SK-N-SH treated with all-trans-retinoic acid at 6 μM for 48 hours (cell line): ENCODE measurements around the gene URI1.

Experiments
- ARNTL ChIP-seq: fragments of 450-650 bp; formaldehyde crosslinking; IDR thresholded peaks from 2 replicates; pipeline ENCODE4 v1.5.0; 2020; ENCODE audit warnings: low read depth, mild to moderate bottlenecking, moderate library complexity, borderline replicate concordance
- CSDC2 ChIP-seq: fragments of 250-450 bp; sonication (Bioruptor Pico); IDR thresholded peaks from 2 replicates; pipeline ENCODE4 v1.5.0; 2020; ENCODE audit warnings: mild to moderate bottlenecking, moderate library complexity
- ISL1 ChIP-seq: fragments of 250-450 bp; sonication (Bioruptor Pico); IDR thresholded peaks from 2 replicates; pipeline ENCODE4 v2.1.2; 2022; ENCODE audit warnings: mild to moderate bottlenecking, moderate library complexity
- POU6F1 ChIP-seq: fragments of 250-450 bp; sonication (Bioruptor Pico); IDR thresholded peaks from 2 replicates; pipeline ENCODE4 v1.8.0; 2021; ENCODE audit warnings: low read depth, mild to moderate bottlenecking, moderate library complexity, borderline replicate concordance
- RARB ChIP-seq: fragments of 250-450 bp; sonication (Bioruptor Pico); IDR thresholded peaks from 2 replicates; pipeline ENCODE4 v1.8.0; 2021; ENCODE audit warnings: mild to moderate bottlenecking, moderate library complexity
- SNAI2 ChIP-seq: fragments of 250-450 bp; sonication (Bioruptor Pico); IDR thresholded peaks from 2 replicates; pipeline ENCODE4 v1.5.0; 2020; ENCODE audit warnings: mild to moderate bottlenecking, moderate library complexity
- TCF4 ChIP-seq: fragments of 250-450 bp; sonication (Bioruptor Pico); IDR thresholded peaks from 2 replicates; pipeline ENCODE4 v1.8.0; 2021; ENCODE audit warnings: mild to moderate bottlenecking, moderate library complexity, borderline replicate concordance
- TOX ChIP-seq: fragments of 250-450 bp; sonication (Bioruptor Pico); IDR thresholded peaks from 2 replicates; pipeline ENCODE4 v1.8.0; 2021; ENCODE audit warnings: mild to moderate bottlenecking, moderate library complexity, borderline replicate concordance
- ZC3H10 ChIP-seq: fragments of 250-450 bp; sonication (Bioruptor Pico); IDR thresholded peaks from 2 replicates; pipeline ENCODE4 v1.5.1; 2021; ENCODE audit warnings: mild to moderate bottlenecking, moderate library complexity
- ZFP3 ChIP-seq: fragments of 250-450 bp; sonication (Bioruptor Pico); IDR thresholded peaks from 2 replicates; pipeline ENCODE4 v1.5.0; 2020; ENCODE audit warnings: mild to moderate bottlenecking, moderate library complexity
- TF ChIP-seq, protein P1 (sequence below): fragments of 250-450 bp; sonication (Bioruptor Pico); IDR thresholded peaks from 2 replicates; pipeline ENCODE4 v1.5.1; 2020; ENCODE audit warnings: low read depth, mild to moderate bottlenecking, moderate library complexity
- TF ChIP-seq, protein P2 (sequence below): fragments of 250-450 bp; sonication (Bioruptor Pico); IDR thresholded peaks from 2 replicates; pipeline ENCODE4 v1.8.0; 2020; ENCODE audit warnings: mild to moderate bottlenecking, moderate library complexity, borderline replicate concordance

DNA sequence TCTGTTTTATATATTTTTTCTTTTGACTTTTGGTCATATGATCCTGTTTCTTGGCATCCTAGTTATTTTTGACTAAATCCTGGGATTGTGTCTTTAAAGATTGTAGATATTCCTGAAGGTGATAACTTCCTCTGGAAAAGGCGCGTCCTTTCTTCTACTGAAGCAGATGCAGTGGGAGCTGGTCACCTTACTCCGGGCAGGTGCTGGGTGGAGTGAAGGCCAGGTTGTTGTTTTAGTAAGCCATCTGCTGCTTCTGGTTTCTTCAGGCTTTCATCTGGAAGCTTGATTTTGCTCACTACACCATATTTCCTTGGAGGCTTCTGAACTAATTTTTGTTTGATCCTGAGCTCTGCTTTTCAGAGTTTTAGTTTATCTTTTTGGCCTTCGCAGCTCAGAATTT is 21.5 kb downstream of the URI1 start:
- no peak for TF ChIP-seq SNAI2
- TF ChIP-seq TCF4 (CRISPR knock-in tag): no peak
- no peak for TF ChIP-seq TOX (CRISPR knock-in tag)
- no peak for TF ChIP-seq CSDC2 (CRISPR knock-in tag)
- TF ChIP-seq ZFP3 (CRISPR knock-in tag): no peak
- no peak for TF ChIP-seq ISL1 (CRISPR knock-in tag)
- TF ChIP-seq POU6F1 (CRISPR knock-in tag): no peak
- TF ChIP-seq, protein P1, sequence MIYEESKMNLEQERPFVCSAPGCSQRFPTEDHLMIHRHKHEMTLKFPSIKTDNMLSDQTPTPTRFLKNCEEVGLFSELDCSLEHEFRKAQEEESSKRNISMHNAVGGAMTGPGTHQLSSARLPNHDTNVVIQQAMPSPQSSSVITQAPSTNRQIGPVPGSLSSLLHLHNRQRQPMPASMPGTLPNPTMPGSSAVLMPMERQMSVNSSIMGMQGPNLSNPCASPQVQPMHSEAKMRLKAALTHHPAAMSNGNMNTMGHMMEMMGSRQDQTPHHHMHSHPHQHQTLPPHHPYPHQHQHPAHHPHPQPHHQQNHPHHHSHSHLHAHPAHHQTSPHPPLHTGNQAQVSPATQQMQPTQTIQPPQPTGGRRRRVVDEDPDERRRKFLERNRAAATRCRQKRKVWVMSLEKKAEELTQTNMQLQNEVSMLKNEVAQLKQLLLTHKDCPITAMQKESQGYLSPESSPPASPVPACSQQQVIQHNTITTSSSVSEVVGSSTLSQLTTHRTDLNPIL (CRISPR knock-in tag): no peak
- TF ChIP-seq, protein P2, sequence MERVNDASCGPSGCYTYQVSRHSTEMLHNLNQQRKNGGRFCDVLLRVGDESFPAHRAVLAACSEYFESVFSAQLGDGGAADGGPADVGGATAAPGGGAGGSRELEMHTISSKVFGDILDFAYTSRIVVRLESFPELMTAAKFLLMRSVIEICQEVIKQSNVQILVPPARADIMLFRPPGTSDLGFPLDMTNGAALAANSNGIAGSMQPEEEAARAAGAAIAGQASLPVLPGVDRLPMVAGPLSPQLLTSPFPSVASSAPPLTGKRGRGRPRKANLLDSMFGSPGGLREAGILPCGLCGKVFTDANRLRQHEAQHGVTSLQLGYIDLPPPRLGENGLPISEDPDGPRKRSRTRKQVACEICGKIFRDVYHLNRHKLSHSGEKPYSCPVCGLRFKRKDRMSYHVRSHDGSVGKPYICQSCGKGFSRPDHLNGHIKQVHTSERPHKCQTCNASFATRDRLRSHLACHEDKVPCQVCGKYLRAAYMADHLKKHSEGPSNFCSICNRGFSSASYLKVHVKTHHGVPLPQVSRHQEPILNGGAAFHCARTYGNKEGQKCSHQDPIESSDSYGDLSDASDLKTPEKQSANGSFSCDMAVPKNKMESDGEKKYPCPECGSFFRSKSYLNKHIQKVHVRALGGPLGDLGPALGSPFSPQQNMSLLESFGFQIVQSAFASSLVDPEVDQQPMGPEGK (CRISPR knock-in tag): no peak
- TF ChIP-seq ARNTL: no peak
- TF ChIP-seq RARB (CRISPR knock-in tag): no peak
- TF ChIP-seq ZC3H10 (CRISPR knock-in tag): no peak
